HepG2 (cell line): Measurements from ENCODE around the gene PROCR. TPM values are rescaled to one million over a fixed set of nuclear protein-coding genes. Genes with fewer than 3 reads are reported as not detected.

Experiments
- ARHGAP35 ChIP-seq: sonication (generic); formaldehyde crosslinking; IDR thresholded peaks from 2 replicates; pipeline ENCODE4 v1.9.0; 2022; ENCODE audit warnings: mild to moderate bottlenecking, inconsistent platforms, moderate library complexity, missing genetic modification reagents, borderline replicate concordance
- CAMTA2 ChIP-seq: sonication (generic); formaldehyde crosslinking; IDR thresholded peaks from 2 replicates; pipeline ENCODE4 v1.4.0; 2020; ENCODE audit warnings: mild to moderate bottlenecking, missing genetic modification reagents, borderline replicate concordance
- CBFB ChIP-seq: sonication (generic); formaldehyde crosslinking; IDR thresholded peaks from 2 replicates; pipeline ENCODE4 v1.4.0; 2020; ENCODE audit warnings: missing genetic modification reagents
- FOXP4 ChIP-seq: sonication (generic); formaldehyde crosslinking; IDR thresholded peaks from 2 replicates; pipeline ENCODE4 v1.4.0; 2020; ENCODE audit warnings: missing genetic modification reagents
- HMG20B ChIP-seq: conservative IDR thresholded peaks from 2 replicates; pipeline ENCODE4 v1.6.1; 2016; ENCODE audit warnings: missing genetic modification reagents, missing compliant biosample characterization
- HNRNPH1 ChIP-seq: fragments of 200-400 bp; formaldehyde crosslinking; optimal IDR thresholded peaks from 2 replicates; pipeline ENCODE3; 2017; ENCODE audit warnings: mild to moderate bottlenecking, low read depth, low read length
- JUNB ChIP-seq: sonication (generic); formaldehyde crosslinking; IDR thresholded peaks from 2 replicates; pipeline ENCODE4 v1.8.0; 2022; ENCODE audit warnings: missing genetic modification reagents, mild to moderate bottlenecking, borderline replicate concordance
- MTF2 ChIP-seq: sonication (generic); formaldehyde crosslinking; IDR thresholded peaks from 2 replicates; pipeline ENCODE4 v1.5.0; 2020; ENCODE audit warnings: missing genetic modification reagents, borderline replicate concordance
- PBX3 ChIP-seq: sonication (generic); formaldehyde crosslinking; IDR thresholded peaks from 2 replicates; pipeline ENCODE4 v1.8.1; 2023; ENCODE audit warnings: missing genetic modification reagents, inconsistent platforms, borderline replicate concordance
- POLR2G ChIP-seq: fragments of 200-400 bp; formaldehyde crosslinking; IDR thresholded peaks from 2 replicates; pipeline ENCODE4 v1.6.1; 2018; ENCODE audit warnings: mild to moderate bottlenecking, low read depth, low read length, moderate library complexity
- RARA ChIP-seq: IDR thresholded peaks from 2 replicates; pipeline ENCODE4 v1.6.1; 2016; ENCODE audit warnings: missing genetic modification reagents, missing compliant biosample characterization
- SAP130 ChIP-seq: IDR thresholded peaks from 2 replicates; pipeline ENCODE4 v1.6.1; 2016; ENCODE audit warnings: low read depth
- SATB2 ChIP-seq: sonication (generic); formaldehyde crosslinking; IDR thresholded peaks from 2 replicates; pipeline ENCODE4 v1.5.0; 2020; ENCODE audit warnings: missing genetic modification reagents
- SOX13 ChIP-seq, 3 experiments: fragments of 450-650 bp in 1 of 3; sonication (generic) in 1 of 3; formaldehyde crosslinking in 1 of 3; IDR thresholded peaks in 2 of 3; conservative IDR thresholded peaks in 1 of 3; 2 replicates each; pipeline versions ENCODE4 v1.5.0 to v1.6.1; 2016 to 2020; ENCODE audit warnings: antibody characterized with exemption in 1 of 3, mild to moderate bottlenecking in 1 of 3, missing compliant biosample characterization in 1 of 3, missing genetic modification reagents in 1 of 3, moderate library complexity in 1 of 3
- TFE3 ChIP-seq: IDR thresholded peaks from 2 replicates; pipeline ENCODE4 v1.6.1; 2016
- THAP11 ChIP-seq: IDR thresholded peaks from 2 replicates; pipeline ENCODE4 v1.6.1; 2016; ENCODE audit warnings: missing biosample characterization, missing genetic modification reagents
- TOPORS ChIP-seq: sonication (generic); formaldehyde crosslinking; IDR thresholded peaks from 2 replicates; pipeline ENCODE4 v1.8.0; 2023; ENCODE audit warnings: mild to moderate bottlenecking, missing genetic modification reagents
- ZNF207 ChIP-seq: fragments of 450-650 bp; IDR thresholded peaks from 2 replicates; pipeline ENCODE4 v1.6.1; 2016; ENCODE audit warnings: antibody characterized with exemption, borderline replicate concordance
- ZNF253 ChIP-seq: sonication (generic); formaldehyde crosslinking; IDR thresholded peaks from 2 replicates; pipeline ENCODE4 v1.8.0; 2022; ENCODE audit warnings: mild to moderate bottlenecking, missing genetic modification reagents, borderline replicate concordance
- ZNF558 ChIP-seq: sonication (generic); formaldehyde crosslinking; IDR thresholded peaks from 2 replicates; pipeline ENCODE4 v1.9.0; 2022; ENCODE audit warnings: mild to moderate bottlenecking, missing genetic modification reagents, borderline replicate concordance
- polyA plus RNA-seq, 8 experiments: library from polyadenylated mRNA; depleted of rRNA in 3 of 8; stranded (reverse) in 7 of 8; unstranded in 1 of 8; fragments of >200 nt; fragmentation: Illumina TruSeq in 4 of 8; extraction: Trizol in 4 of 8; gene quantifications; 2 replicates each; pipeline versions ENCODE4 v1.2.1 to v1.2.3, GENCODE V29; 2011 to 2016; ENCODE audit warnings: low read depth in 4 of 8, missing spikeins in 1 of 8, mixed read lengths in 1 of 8; ENCODE audit not compliant: insufficient read depth in 1 of 8
- total RNA-seq, 5 experiments: library from RNA; depleted of rRNA; stranded (reverse); fragments of >200 nt; fragmentation: Illumina TruSeq; extraction: Trizol; gene quantifications; 2 replicates each; pipeline ENCODE4 v1.2.3, GENCODE V29; 2016; ENCODE audit warnings: low read depth in 1 of 5
- TF ChIP-seq, protein P1 (sequence below): sonication (generic); formaldehyde crosslinking; IDR thresholded peaks from 2 replicates; pipeline ENCODE4 v1.4.0; 2020; ENCODE audit warnings: mild to moderate bottlenecking, missing genetic modification reagents, borderline replicate concordance

Gene PROCR
- total and polyA plus RNA-seq, 2 of the 13 experiments (the other 11 are each of a cell fraction or from before 2014, with no cell fraction given), result 1.4 to 1.7 TPM

- TF ChIP-seq PBX3 (CRISPR knock-in tag) (no peak), JUNB (peak; percentile 40; the same call in 1 of the 2 replicates), HMG20B (no peak), ZNF558 (no peak), MTF2 (CRISPR knock-in tag) (no peak), ARHGAP35 (CRISPR knock-in tag) (no peak), ZNF253 (CRISPR knock-in tag) (no peak), SAP130 (CRISPR knock-in tag) (peak; percentile 66), TOPORS (CRISPR knock-in tag) (no peak), ZNF207 (no peak), TFE3 (no peak; the same call in 1 of the 2 replicates), POLR2G (no peak), FOXP4 (CRISPR knock-in tag) (no peak), CBFB (CRISPR knock-in tag) (no peak), HNRNPH1 (no peak), RARA (CRISPR knock-in tag) (peak; percentile 86), CAMTA2 (no peak), THAP11 (CRISPR knock-in tag) (peak; percentile 68), SATB2 (no peak), SOX13 (IDR thresholded peaks at IDR 0.05) (no peak), SOX13 (CRISPR knock-in tag; conservative IDR thresholded peaks at IDR 0.05 in 1 of 2, IDR thresholded peaks at IDR 0.05 in 1 of 2) (0 out of 4 replicates have a peak, but pooled peaks have one; percentile 25 to 26)
- TF ChIP-seq, protein P1, sequence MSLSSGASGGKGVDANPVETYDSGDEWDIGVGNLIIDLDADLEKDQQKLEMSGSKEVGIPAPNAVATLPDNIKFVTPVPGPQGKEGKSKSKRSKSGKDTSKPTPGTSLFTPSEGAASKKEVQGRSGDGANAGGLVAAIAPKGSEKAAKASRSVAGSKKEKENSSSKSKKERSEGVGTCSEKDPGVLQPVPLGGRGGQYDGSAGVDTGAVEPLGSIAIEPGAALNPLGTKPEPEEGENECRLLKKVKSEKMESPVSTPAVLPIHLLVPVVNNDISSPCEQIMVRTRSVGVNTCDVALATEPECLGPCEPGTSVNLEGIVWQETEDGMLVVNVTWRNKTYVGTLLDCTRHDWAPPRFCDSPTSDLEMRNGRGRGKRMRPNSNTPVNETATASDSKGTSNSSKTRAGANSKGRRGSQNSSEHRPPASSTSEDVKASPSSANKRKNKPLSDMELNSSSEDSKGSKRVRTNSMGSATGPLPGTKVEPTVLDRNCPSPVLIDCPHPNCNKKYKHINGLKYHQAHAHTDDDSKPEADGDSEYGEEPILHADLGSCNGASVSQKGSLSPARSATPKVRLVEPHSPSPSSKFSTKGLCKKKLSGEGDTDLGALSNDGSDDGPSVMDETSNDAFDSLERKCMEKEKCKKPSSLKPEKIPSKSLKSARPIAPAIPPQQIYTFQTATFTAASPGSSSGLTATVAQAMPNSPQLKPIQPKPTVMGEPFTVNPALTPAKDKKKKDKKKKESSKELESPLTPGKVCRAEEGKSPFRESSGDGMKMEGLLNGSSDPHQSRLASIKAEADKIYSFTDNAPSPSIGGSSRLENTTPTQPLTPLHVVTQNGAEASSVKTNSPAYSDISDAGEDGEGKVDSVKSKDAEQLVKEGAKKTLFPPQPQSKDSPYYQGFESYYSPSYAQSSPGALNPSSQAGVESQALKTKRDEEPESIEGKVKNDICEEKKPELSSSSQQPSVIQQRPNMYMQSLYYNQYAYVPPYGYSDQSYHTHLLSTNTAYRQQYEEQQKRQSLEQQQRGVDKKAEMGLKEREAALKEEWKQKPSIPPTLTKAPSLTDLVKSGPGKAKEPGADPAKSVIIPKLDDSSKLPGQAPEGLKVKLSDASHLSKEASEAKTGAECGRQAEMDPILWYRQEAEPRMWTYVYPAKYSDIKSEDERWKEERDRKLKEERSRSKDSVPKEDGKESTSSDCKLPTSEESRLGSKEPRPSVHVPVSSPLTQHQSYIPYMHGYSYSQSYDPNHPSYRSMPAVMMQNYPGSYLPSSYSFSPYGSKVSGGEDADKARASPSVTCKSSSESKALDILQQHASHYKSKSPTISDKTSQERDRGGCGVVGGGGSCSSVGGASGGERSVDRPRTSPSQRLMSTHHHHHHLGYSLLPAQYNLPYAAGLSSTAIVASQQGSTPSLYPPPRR (CRISPR knock-in tag), result no peak
Observed at GRCh38 chr20:35129647-35130069, 42.2 kb upstream of the PROCR start (continued).
